ENCODE data around the gene ALAD.
A peak's percentile ranks its signal among the peaks of the same experiment; 100 is the strongest.
"Not testable (repeated sequence)": the region's sequence is repeated elsewhere in the genome, so short reads cannot be mapped to it uniquely, and the experiment has no call there.

ALAD gene

DNA sequence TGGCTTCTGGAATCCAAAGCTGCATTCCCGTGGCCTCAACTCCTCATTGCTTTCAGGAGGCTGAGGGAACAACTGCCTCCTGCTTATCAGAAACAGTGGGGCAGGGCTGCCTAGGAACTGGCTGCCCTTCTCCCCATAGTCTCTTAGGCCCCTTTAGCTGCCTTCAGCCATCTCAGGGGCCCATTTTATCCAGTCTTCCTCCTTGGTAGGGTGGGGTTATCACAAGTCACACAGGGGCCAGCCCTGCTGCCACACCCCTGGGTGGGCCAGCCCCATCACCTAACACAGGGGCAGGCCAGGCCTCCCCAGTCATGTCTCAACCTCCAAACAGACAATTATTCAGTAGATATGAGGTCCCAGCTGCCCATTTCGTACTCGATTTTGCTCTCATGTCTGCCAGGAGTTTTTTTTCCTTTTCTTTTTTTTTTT lies 3.9 kb downstream of the ALAD start:
- DNase-seq, result no peak

DNA sequence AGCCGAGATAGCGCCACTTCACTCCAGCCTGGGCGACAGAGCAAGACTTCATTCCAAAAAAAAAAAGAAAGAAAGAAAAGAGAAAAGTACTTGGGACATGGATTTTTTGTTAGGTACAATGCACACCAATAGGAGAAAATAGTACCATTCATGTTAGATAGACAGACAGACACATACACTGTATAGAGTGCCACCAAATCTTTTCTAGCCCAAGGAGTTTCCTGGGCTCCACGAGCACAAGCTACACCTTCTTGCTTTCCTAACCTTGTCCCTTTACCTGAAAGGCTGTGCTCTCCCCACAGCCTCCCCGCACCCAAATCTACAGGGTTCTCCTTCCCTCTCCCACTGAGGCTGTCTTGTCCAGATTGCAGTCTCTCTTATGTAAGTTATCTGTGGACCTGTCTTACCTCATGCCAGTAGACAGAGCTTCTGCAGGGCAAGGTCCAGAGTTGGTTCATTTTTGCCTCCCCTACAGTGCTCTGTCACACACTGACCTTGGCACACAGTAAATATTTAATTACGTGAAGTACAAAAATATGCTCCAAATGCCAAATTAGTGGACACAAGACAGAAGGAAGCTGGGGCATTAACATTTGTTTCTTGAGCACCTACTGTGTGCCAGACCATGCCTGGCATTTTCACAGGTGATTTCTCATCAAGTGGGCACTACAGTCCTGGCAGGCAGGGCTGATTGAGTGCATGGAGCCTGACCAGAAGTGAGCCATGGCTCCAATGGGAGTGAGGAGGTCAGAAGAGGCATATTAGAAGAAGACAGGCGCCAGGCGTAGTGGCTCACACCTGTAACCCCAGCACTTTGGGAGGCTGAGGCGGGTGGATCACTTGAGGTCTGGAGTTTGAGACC lies 5.9 kb downstream of the ALAD start:
- DNase-seq, result no peak

DNA sequence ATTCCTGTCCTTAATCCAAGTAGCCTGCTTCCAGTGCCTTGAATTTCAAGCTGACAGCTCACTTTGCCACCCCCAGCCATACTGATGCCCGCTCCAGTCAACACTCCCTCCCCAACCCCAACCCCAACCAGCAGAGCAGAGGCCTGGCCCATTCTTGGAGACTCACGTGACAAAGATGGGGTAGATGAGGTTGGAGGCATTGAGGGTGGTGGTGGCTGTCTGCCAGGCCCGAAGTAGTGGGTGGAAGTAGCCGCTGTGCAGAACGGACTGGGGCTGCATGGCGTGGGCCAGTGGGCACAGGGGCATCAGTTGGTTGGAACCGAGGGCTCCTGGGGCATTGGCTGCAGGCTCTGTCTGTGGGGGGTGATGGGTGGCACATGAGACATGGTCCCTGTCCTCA lies 7.8 kb downstream of the ALAD start:
- no peak for DNase-seq

GRCh38 chr9:113391917-113392316 lies 9.2 kb downstream of the ALAD start:
- DNase-seq, result no peak

DNA sequence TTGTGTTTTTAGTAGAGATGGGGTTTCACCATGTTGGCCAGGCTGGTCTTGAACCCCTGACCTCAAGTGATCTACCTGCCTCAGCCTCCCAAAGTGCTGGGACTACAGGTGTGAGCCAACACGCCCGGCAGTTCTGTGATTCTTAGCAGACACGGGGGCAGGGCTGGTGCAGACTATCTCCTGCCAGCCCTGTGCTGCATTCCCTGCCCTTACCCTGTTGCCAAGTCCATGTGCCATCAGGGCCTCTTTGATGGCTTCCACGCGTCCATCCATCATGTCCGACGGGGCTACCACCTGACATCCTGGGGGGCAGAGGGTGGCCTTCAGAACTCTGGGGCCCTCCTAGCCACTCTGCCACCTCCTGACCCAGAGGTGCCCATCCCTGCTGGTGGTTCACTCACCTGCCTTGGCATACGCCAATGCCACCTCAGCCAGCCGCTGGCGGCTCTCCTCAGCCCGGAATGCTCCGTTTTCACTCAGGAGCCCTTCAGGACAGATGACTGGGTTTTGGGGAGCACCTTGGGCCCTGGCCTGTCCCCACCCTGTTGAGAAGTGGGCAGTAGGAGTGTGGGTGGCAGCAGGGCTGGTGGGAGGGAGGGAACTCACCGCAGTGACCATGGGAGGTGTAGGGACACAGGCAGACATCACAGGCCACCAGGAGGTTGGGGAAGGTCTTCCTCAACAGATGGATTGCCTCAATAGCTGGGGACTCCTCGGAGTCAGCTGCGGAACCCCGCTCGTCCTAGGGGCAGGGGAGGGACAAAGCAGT lies 10.7 kb downstream of the ALAD start:
- no peak for DNase-seq

GRCh38 chr9:113389451-113389850 lies 11.6 kb downstream of the ALAD start:
- no peak for DNase-seq

DNA sequence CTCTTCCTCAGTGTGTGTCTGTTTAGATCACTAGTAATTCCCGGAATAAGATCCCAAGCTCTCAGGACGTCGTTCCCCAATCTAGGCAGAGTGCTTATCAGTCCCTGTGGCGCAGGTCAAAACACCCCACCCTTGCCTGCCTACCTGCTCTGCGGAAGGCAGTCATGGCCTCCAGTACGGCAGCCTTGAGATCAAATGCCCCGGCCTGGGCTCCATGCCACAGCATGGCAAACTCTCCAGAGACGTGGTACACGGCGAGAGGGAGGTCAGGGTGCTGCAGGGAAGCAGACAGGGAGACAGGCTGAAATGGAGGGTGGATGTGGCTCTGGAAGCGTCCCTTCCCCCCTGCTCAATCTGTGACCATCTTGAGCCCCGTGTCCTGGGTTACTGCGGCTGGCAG lies 12.3 kb downstream of the ALAD start:
- no peak for DNase-seq

GRCh38 chr9:113387560-113388230 lies 13.4 kb downstream of the ALAD start:
- DNase-seq, result no peak

DNA sequence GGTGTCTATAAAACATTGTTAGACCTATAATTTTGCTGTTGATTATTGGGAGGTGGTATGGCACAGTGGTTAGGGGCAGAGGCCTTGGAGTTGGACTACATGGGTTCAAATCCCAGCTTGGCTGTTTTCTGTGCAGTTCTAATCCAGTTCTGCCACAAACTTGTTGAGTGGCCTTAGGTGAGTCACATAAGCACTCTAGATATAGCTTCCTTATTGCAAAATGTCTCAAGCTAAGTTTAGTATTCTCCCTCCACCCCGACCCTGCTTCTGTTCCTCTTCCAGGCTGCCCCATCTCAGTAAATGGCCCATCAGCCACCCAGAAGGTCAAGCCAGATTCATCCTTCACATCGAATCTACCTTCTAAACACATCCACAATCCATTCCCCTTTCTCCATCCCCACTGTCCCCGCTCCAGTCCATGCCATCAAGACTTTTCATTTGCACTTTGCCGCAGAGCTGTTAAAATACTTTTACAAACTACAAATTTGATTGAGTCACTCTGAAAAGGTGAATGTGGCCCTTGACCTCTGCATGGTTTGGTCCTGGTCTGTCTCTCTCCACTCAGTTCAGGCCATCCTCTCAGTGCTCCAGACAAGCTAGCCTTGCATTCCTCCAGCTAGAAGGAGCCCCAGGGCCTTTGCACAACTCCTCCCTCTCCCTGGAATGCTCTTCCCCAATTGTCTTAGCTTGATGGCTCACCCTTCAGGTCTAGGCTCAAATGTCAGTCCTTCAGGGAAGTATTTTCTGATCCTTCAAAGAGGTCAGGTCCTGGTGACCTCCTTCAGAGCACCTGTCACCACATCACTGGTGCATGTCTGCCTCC lies 14.3 kb downstream of the ALAD start:
- DNase-seq, result no peak

DNA sequence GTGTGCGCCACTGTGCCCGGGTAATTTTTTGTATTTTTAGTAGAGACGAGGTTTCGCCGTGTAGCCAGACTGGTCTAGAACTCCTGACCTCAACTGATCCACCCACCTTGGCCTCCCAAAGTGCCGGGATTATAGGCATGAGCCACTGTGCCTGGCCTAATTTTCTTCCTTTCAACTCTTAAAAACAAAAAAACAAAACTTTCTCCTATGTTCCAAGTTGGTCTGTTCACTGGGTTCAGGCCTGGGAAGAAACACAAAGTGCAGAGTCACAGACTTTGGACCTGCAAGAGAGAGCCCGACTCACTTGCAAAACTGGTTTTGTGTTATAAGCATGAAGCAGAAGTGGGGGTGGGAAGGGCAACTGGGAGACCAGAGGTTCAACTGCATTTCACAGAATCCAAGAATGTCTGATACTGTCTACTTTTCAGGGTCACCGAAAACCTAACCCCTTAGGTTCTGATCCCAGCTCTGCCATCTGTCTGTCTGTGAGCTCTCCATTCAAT lies 19.1 kb downstream of the ALAD start:
- no peak for DNase-seq

GRCh38 chr9:113381441-113381840 lies 19.6 kb downstream of the ALAD start:
- not testable (repeated sequence) for DNase-seq

DNA sequence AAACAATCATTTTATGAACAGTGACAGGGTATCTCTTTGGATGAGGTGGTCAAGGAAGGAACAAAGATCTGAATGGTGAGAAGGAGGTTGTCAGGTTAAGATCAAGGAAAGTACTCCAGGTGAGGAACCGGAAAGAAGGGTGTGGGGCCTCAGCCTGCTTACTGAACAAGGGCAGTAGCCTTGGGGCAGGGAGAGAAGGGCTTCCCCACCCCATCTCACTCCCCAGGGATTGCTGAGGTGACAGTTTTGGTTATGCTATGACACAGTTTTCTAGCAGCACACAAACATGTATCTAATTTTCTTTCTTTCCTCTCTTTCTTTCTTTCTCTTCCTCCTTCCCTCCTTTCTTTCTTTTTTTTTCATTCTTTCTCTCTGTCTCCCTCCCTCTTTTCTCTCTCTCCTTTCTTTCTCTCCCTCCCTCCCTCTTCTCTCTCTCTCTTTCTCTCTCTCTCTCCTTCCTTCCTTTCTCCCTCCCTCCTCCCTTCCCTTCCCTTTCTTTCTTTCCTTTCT lies 20.2 kb downstream of the ALAD start:
- DNase-seq, result no peak

- DNase-seq, result not testable (repeated sequence)
Measured at GRCh38 chr9:113379829-113380210, 21.3 kb downstream of the ALAD start.

DNA sequence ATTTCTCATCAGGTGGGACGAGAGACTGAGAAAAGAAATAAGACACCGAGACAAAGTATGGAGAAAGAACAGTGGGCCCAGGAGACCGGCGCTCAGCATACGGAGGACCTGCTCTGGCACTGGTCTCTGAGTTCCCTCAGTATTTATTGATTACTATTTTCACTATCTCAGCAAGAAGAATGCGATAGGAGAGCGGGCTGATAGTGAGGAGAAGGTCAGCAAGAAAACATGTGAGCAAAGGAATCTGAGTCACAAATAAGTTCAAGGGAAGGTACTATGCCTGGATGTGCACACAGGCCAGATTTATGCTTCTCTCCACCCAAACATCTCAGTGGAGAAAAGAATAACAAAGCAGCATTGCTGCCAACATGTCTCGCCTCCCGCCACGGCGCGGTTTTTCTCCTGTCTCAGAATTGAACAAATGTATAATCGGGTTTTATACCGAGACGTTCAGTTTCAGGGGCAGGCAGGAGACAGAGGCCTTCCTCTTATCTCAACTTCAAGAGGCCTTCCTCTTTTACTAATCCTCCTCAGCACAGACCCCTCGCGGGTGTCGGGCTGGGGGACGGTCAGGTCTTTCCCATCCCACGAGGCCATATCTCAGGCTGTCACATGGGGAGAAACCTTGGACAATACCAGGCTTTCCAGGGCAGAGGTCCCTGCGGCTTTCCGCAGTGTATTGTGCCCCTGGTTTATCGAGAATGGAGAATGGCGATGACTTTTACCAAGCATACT lies 21.8 kb downstream of the ALAD start:
- DNase-seq, result not testable (repeated sequence)

DNA sequence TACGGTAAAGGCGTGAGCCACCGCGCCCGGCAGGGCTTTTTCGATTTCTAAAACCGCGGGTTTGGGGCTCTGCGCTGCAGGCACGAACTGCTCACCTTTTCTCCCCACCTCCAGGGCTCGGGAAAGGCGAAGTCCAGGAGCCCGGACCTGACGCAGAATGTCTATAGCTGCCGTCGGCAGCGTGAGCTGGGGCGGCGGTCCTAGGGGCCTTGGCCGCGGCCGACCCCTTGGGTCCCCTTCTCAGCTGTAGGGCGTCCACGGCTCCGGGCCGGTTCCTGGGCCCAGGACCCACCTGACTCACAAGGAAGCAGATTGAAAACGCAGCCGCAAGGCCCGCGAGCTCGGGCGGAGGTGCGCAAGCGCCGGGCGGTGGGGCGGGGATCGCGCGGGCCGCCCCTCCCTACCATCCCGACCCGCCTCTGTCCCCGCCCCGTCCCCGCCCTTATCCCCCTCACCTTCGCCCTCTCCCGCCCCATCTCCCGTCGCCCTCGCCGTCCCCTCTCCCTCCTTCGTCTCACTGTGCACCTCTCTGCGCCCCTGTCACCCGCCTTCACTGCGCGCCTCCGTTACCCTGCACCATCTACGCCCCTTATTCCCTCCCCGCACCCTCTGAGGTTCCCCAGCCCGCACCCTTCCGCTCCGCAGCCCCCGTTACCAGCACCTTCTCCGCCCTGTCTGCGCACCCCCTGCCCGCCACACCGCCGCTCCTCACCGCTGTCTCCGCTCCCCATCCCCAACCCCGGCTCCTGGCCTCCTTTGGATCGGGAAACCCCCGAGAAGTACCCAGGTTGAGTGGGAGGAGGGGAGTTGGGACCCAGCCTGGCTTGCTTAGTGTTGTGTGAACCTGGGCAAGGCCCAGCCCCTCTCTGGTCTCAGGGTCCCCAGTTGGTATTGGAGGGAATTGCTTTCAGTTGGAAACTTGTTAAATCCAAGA lies 24.2 kb downstream of the ALAD start, which contains the start of gene HDHD3:
Gene HDHD3 (minus strand): TSS at position 353 of the 934 bp plus-strand sequence. CDS start 2,632 bp downstream, outside the sequence.
- DNase-seq, result peak; percentile 75

DNA sequence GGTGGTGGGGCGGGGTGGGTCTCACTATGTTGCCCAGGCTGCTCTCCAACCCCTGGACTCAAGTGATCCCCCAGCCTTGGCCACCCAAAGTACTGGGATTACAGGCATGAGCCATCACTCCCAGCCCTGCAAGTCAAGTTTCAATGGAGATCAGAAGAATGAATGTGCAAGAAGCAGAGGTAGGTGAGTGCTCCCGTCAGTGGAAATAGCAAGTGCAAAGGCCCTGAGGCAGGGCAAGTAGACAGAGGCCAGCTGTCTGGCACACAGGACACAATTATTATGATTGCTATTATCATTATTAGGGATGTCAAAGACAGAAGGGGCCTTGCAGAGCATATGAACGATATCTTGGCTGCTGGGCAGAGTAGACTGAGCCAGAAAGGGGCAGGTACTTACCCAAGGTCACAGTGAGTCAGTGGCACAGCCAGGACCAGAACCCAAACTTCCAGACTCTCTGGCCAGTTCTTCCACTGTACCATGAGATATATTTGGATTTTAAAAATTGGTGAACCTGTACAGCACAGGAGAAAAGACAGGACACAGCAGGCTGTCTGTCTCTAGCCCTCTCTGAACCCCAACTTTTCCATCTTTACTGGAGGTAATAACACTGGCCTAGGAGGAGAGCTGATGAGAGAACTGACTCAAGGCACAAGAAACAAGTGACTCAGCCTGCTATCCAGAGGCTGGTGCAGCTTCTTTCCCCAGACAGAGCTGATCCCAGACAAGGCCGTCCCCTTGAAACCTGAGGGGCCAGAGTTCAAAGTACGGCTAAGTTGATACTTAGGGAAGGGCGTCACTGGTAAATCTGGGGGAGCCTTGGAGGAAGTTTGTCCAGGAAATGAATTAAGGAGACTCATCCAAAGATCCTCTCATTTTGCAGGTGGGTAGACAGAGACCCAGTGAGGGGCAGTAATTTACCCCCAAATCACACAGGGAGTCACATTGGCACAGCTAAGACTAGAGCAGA lies 25.7 kb downstream of the ALAD start:
- no peak for DNase-seq

DNA sequence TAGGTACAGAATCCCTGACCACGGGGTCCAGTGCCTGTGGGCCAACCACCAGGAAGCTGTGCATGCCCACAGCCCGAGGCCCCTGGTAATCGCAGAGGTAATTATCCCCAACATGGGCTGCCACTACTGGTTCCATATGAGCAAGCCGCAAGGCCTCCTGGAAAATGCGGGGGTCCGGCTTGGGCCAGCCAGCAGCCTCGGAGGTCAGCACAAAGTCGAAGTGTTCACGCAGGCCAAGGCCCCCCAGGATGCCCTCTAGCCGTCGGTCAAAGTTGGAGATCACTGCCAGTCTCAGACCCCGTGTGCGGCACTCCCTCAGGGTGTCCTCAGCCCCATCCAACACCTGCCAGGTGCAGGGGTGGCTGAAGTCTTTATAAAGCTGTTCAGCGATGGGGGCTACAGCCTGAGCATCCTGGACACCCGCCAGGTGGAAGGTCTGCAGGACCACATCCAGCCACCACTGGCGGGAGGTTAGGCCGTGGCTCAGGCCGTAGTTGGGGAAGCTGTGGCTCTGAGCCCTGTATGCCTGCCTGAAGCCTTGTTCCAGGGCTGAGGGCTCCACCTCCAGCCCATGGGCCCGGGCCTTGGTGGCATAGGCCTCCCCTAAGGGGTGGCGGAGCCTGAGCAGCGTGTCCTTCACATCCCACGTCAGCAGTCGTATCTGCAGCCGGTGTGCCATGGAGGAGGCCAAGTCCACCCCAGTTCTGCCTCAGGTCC lies 27.2 kb downstream of the ALAD start:
- no peak for DNase-seq

DNA sequence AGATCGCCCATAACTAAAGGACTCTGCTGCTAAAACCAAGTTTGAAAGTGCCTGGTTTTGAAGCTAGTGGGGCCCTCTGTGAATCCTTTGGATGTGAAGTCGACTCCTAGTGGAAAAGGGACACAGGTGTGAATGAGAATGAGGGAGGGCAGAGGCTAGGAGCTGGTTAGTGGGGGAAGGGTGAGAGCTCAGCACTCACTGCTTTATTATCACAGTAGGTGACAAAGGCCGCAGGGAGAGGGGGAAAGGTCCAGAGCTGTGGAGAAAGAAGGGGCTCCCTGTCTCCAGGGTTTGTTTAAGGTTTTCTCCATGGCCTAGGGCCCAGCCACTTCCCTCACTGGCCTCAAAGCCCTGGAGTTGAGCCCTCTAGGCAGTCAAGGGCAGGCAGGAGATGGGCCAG lies 27.8 kb downstream of the ALAD start:
- no peak for DNase-seq

All from T-helper 9 cell (primary cell).